ENCODE measurements around the gene MMP17. TPM values are rescaled to one million over a fixed set of nuclear protein-coding genes. Genes with fewer than 3 reads are reported as not detected.

MMP17 gene
- total RNA-seq, 2 donors from 2014 or later, result 1.3 to 1.9 TPM

DNA sequence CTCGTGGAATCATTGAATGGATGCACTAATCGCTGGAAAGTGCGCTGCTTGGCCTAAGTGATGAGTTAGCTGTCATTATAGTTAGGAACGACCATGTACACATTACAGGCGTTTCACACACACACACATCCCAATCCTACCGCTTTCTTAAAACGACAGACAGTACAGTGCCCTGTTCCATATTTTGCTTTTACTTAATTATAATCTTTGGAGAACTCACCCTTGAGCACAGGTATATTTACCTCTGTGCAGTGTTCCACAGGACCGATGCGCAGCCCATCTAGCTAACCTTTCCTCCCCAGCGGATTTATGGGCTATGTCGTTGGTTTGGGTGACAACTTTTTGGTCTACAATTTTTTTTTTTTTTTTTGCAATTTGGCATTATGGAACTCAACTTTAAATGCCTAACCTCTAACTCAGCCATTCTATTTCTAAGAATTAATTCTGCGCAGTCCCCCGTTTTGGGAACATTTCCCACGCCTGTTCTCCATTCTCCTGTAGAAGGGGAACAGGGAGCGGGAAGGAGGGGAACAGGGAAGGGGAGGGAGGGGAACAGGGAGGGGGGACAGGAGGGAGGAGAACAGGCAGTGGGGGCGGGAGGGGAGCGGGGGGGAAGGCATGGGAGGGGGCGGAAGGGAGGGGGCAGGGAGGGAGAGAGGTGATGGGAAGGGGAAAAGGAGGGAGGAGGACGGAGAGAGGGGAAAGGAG lies 65.6 kb downstream of the MMP17 start:
- intact Hi-C loops (cut with DNase I), result loop anchor here (10.0 kb wide), 1 partner anchor 51 kb away; the partner anchor contains the start of gene EP400
- no peak for DNase-seq
- peaks cover 5% of the 10 kb centered on the region for H3K4me1 ChIP-seq
- H3K36me3 ChIP-seq, result no peaks in the 10 kb centered on the region
- H3K4me3 ChIP-seq, result peak overlapping the region; percentile 59
- H3K27me3 ChIP-seq, result no peaks in the 10 kb centered on the region
- H3K9me3 ChIP-seq, result no peaks in the 10 kb centered on the region
- no peak overlapping the region for H3K27ac ChIP-seq
- TF ChIP-seq, protein P1, sequence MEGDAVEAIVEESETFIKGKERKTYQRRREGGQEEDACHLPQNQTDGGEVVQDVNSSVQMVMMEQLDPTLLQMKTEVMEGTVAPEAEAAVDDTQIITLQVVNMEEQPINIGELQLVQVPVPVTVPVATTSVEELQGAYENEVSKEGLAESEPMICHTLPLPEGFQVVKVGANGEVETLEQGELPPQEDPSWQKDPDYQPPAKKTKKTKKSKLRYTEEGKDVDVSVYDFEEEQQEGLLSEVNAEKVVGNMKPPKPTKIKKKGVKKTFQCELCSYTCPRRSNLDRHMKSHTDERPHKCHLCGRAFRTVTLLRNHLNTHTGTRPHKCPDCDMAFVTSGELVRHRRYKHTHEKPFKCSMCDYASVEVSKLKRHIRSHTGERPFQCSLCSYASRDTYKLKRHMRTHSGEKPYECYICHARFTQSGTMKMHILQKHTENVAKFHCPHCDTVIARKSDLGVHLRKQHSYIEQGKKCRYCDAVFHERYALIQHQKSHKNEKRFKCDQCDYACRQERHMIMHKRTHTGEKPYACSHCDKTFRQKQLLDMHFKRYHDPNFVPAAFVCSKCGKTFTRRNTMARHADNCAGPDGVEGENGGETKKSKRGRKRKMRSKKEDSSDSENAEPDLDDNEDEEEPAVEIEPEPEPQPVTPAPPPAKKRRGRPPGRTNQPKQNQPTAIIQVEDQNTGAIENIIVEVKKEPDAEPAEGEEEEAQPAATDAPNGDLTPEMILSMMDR (IDR thresholded peaks at IDR 0.05), result no peak
- H3K9ac ChIP-seq (ENCODE audit: low read depth in 2 of 2, low read length in 2 of 2), result no peak overlapping the region

DNA sequence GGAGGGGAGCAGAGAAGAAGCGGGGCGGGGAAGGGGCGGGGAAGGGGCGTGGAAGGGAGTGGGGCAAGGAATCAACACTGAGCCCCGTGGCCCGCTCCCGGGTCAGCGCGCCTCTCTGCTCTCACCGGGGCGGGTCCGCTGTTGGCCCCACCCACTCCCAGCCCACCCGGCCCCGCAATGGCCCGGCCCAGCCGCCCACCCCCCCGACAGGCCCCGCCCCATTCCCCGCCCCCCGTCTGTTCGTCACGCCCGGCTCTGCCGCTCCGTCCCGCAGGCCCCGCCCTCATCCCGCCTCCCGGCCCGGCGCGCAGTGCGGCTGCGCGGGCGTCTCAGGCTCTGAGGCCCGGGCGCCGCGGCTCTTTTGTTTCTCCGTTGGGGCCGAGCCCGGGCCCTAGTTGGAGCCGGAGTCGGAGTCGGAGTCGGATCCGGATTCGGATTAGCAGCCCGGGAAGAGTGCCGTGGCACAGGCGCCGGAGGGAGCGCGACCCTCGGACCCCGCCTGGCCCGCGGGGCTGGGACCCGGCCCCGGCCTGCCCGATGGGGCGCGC lies 66.2 kb downstream of the MMP17 start, which contains the start of gene ULK1:
ULK1 (plus strand) TSS at position 310 of the 548 bp plus-strand sequence. CDS start 380 bp downstream, outside the sequence.
- no peaks in the 10 kb centered on the region for H3K36me3 ChIP-seq
- H3K4me3 ChIP-seq, result peak within 1 kb of the TSS; percentile 59
- no peaks in the 10 kb centered on the region for H3K27me3 ChIP-seq
- H3K9ac ChIP-seq (ENCODE audit: low read depth in 2 of 2, low read length in 2 of 2), result peak within 1 kb of the TSS; percentile 77 to 92
- TF ChIP-seq, protein P1 (IDR thresholded peaks at IDR 0.05), result no peak
- H3K27ac ChIP-seq, result peak within 1 kb of the TSS; percentile 92
- H3K4me1 ChIP-seq, result peaks cover 5% of the 10 kb centered on the region
- H3K9me3 ChIP-seq, result no peaks in the 10 kb centered on the region
- intact Hi-C loops (cut with DNase I), result loop anchor here (10.0 kb wide), 1 partner anchor 50 kb away; the partner anchor contains the start of gene EP400
- DNase-seq, result peak; percentile 92

DNA sequence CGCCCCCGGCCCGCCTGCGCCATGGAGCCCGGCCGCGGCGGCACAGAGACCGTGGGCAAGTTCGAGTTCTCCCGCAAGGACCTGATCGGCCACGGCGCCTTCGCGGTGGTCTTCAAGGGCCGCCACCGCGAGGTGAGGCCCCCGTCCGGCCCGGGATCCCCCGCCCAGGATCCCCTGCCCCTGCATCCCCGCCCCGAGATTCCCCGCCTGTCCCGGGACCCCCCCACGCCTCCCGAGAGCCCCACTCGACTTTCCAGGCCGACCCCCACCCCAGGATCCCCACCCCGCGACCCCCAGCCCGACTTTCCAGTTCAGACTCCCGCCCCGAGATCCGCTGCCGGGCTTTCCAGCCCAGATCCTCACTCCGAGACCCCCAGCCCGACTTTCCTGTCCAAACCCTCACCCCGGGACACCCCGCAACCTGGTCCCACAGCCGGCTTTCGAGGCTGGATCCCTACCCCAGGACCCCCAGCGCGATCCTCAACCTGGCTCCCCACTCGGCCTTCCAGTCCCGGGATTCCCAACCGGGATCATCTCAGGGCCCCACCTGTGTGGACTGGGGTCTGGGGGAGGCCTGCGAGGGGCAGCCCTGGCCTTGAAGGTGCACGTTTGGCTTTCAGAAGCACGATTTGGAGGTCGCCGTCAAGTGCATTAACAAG lies 66.9 kb downstream of the MMP17 start:
- Histone ChIP-seq H3K9ac (ENCODE audit: low read depth in 2 of 2, low read length in 2 of 2) (peak overlapping the region; percentile 77 to 92), H3K36me3 (no peaks in the 10 kb centered on the region), H3K27me3 (no peaks in the 10 kb centered on the region), H3K4me3 (peak overlapping the region; percentile 59), H3K27ac (peak overlapping the region; percentile 92), H3K4me1 (peaks cover 5% of the 10 kb centered on the region), H3K9me3 (no peaks in the 10 kb centered on the region)
- TF ChIP-seq, protein P1 (IDR thresholded peaks at IDR 0.05), result no peak
- intact Hi-C loops (cut with DNase I), result loop anchor here (10.0 kb wide), 1 partner anchor 50 kb away; the partner anchor contains the start of gene EP400
- peak; percentile 44 for DNase-seq

DNA sequence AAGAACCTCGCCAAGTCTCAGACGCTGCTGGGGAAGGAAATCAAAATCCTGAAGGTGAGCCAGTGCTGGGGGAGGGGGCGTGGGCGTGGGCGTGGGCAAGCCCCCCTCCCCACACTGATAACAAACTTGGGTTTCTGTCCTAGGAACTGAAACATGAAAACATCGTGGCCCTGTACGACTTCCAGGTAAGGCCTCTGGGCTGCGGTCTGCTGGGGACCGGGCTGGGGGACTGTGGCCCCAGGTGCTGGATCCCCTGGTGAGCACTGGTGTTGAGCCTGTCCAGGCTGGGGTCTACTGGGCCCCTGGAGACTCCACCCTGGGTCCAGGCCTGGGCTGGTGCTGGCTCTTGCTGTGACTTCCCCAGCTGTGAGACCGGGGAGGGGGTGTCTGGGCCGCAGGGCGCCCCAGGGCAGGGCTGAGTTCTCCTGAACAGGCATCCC lies 67.5 kb downstream of the MMP17 start:
- peaks cover 5% of the 10 kb centered on the region for H3K4me1 ChIP-seq
- H3K9me3 ChIP-seq, result no peaks in the 10 kb centered on the region
- no peaks in the 10 kb centered on the region for H3K27me3 ChIP-seq
- TF ChIP-seq, protein P1 (IDR thresholded peaks at IDR 0.05), result no peak
- no peak for DNase-seq
- intact Hi-C loops (cut with DNase I), result loop anchor here (10.0 kb wide), 1 partner anchor 49 kb away; the partner anchor contains the start of gene EP400
- H3K4me3 ChIP-seq, result peak overlapping the region; percentile 59
- peak overlapping the region; percentile 92 for H3K27ac ChIP-seq
- peak overlapping the region; percentile 77 to 92 for H3K9ac ChIP-seq (ENCODE audit: low read depth in 2 of 2, low read length in 2 of 2)
- H3K36me3 ChIP-seq, result no peaks in the 10 kb centered on the region

DNA sequence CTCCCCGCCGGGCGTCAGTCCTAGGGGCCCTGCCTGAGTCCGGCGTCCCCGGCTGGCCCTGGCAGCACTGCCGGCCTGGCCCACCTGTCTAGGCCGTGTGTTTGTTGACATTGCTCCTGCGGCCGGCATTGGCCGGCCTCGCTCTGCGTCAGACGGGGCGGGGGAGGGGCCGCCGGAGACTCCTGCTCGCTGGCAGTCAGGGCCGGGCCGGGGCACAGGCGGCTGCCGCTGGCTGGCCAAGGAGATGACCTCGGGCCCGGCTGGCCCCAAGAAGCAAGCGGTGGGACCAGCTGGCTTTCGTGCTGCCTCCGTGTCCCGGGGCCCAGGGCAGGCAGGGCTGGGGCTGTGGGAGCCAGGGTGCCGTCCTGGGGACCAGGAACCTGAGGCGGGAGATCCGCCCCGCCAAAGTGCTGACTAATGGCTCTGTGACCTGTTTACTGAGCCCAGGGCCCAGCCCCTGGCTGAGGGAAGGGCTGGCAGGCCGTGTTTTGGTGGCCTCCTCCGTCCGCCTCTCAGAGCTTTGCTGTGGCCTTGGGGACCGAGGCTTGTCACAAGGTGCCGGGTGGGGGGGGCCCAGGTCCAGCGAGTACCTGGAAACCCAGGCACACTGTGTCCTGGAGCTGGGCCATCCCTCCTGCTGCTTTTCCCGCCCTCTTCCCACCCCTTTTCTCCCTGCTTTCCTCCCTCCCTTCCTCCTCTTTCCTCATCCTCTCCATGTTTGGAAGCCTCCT lies 68.1 kb downstream of the MMP17 start:
- TF ChIP-seq, protein P1 (IDR thresholded peaks at IDR 0.05), result no peak
- DNase-seq, result peak; percentile 94
- Histone ChIP-seq H3K9me3 (no peaks in the 10 kb centered on the region), H3K9ac (ENCODE audit: low read depth in 2 of 2, low read length in 2 of 2) (peak overlapping the region; percentile 77 to 92), H3K4me3 (peak overlapping the region; percentile 59), H3K27ac (peak overlapping the region; percentile 92), H3K36me3 (no peaks in the 10 kb centered on the region), H3K27me3 (no peaks in the 10 kb centered on the region), H3K4me1 (peaks cover 5% of the 10 kb centered on the region)
- intact Hi-C loops (cut with DNase I), result loop anchor here (10.0 kb wide), 1 partner anchor 49 kb away; the partner anchor contains the start of gene EP400

Measured in colonic mucosa (tissue), 4 donors.